Measurements from ENCODE around the gene CFAP46.
"Not testable (repeated sequence)": the region's sequence is repeated elsewhere in the genome, so short reads cannot be mapped to it uniquely, and the experiment has no call there.

CFAP46 gene

GRCh38 chr10:132962623-132963429 is 20.5 kb upstream of the CFAP46 start:
- DNase-seq: no peak

- peak; percentile 40 for DNase-seq
These were observed 19.6 kb upstream of the CFAP46 start for GRCh38 chr10:132961787-132962622.

DNA sequence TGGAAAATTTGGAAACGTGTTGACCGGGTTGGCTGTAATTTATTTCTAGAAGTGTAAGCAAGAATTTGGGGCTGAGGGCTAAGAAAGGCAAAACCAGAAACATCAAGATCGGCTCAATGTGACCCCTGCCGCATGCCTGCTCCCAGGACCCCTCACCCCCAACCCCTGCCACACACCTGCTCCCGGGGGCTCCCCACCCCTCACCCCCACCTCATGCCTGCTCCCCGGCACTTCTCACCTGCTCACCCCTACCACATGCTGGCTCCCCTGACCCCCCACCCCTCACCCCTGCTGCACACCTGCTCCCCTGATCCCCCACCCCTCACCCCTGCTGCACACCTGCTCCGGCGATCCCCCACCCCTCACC is 19.0 kb upstream of the CFAP46 start:
- DNase-seq: no peak

DNA sequence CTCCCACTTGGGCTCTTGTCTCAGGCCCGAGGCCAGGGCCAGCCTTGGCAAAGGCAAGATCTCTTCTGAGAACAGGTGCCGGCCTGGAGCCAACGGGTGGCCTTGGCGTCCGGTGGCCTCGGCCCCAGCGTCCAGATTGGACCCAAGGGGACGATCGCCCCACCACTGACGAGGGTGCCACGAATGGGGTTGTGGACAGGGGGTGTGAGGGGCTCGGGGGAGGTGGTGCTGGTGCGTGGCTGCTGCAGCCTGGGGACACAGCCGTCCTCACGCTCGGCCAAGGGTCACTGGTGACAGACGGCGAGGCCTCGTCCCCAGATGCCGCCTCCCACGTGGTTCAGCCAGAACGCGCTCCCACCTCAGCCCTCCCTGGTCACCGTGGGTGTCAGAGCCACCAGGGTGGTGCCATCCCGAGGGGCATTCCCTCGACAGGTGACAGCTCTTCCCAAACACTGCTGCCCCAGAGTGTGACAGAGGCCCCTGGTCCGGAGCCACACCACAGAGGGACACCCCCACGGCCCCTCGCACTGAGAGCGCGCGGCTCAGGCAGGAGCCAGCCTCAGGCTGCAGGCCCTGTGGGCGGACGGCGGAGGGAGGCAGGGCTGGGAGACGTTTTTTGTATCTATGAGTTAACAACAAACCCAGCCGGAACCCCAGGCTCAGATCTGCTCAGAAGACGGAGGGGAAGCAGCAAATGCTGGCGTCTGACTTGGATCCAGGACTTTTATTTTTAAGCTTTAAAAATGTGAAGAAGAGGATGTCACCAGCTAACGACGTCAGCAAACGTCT is 18.5 kb upstream of the CFAP46 start:
- no peak for DNase-seq

GRCh38 chr10:132960071-132960472 is 17.7 kb upstream of the CFAP46 start:
- DNase-seq: no peak

- no peak for DNase-seq
These were observed 17.2 kb upstream of the CFAP46 start for GRCh38 chr10:132959559-132959961.

- no peak for DNase-seq
These were observed 16.7 kb upstream of the CFAP46 start for GRCh38 chr10:132958883-132959558.

DNA sequence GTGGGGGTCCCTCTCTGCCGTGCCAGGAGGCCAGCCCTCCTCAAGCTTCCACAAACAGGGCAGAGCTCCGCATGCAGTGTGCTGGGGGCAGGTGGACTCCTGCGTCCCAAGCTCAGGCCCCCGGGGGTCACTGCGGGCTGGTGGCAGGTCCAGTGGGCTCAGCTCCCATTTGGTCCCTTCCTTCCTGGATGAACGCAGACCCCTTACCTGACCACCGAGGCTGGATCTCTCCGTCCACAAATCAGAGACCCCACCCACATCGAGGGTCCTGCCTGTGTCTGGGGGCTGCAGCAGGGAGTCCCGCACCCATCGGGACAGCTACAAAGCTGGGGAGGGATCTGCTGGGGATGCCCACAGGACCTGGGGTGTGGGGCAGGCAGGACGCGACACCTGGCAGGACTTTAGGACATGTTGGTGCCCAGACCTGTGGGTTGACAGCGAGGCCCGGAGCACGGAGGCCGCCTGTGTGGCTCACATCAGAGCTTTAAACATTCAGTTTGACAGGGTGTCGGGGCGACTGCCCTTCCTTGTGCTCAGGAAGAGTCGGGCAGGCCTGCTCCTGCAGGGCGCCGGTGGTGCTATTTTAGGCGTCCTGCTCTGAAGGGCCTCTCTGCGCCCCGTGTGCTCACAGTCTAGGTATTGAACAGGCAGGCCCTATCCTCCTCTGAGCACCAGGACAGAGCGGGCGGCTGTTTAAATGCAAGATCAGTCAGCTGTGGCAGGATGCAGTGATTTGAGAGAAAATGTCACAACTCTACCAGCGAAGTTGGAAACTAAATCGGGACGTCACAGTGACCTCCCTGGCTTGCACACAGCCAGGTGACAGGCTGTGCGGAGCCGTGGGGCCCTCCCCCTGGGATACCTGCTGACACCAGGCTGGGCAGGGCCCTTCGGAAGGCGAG is 15.9 kb upstream of the CFAP46 start:
- DNase-seq: no peak

DNA sequence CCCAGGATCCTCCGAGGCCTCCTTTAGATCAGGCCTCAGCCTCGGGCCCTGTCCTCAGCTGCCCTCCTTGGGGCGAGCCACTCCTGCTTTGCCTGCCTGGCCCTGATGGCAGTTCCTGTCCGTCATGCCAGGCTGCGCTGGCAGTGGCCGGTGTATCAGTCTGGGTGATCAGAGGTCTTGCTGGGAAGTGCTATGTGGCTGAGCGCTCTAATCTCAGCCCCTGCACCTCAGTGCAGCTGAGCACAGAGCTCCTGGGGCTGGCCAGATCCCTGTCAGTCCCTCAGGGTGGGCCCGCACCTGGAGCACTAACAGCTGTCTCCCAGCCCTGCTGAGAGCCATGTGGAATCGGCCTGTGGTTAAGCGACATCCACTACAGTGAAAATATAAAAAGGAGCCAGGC is 14.8 kb upstream of the CFAP46 start:
- DNase-seq: no peak

GRCh38 chr10:132956259-132956658 is 13.9 kb upstream of the CFAP46 start:
- not testable (repeated sequence) for DNase-seq

GRCh38 chr10:132955479-132955878 is 13.1 kb upstream of the CFAP46 start:
- DNase-seq: no peak

GRCh38 chr10:132953428-132953827 is 11.1 kb upstream of the CFAP46 start:
- no peak for DNase-seq

DNA sequence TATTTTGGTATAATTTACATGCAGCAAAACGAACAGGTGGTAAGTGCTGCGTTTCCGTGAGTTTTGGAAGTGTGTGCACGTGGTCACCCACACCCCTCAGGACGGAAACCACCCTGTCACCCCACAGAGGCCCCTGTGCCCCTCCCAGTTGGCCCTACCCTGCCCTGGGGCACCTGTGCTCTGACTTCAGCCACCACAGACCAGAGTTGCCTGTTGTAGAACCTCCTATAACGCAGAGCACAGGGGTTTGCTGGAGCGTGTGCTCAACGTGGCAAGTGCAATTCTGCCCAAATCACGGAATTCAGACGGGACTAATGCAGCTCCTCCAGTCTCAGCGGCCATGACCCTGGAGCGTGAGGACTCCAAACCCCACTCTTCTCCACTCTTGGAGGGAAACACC is 9.6 kb upstream of the CFAP46 start:
- no peak for DNase-seq

DNA sequence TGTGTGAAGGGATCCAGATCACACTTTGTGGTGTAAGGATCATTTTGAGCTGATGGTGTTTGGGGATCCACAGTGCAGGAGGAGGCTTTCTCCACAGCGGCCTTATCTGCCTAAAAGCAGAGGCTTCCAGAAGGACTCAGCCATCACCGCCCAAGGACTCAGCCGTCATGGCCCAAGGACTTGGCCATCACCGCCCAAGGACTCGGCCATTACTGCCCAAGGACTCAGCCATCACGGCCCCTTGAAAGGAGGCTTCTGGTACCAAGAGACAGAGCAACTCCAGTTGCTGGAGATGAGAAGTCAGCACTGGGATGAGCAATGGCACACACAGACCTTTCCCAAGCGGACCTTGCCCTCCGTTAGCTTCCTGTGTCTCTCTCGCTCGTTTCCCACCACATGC is 6.0 kb upstream of the CFAP46 start:
- DNase-seq: no peak

DNA sequence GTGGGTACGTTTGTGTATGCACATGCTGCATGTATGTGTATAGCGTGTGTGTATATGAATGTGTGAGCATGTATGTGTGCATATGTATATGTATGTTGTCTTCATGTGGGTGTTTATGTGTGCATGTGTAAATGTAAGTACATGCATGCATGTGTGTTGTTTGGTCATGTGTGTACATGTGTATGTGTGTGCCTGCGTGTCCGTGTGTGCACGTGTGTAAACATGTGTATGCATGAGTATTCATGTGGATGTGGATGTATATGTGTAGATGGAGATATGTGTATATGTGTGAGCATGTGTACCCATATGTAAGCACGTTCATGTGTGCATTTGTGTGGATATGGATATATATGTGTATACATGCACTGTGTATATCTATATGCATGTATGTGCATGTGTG is 5.5 kb upstream of the CFAP46 start:
- no peak for DNase-seq

DNA sequence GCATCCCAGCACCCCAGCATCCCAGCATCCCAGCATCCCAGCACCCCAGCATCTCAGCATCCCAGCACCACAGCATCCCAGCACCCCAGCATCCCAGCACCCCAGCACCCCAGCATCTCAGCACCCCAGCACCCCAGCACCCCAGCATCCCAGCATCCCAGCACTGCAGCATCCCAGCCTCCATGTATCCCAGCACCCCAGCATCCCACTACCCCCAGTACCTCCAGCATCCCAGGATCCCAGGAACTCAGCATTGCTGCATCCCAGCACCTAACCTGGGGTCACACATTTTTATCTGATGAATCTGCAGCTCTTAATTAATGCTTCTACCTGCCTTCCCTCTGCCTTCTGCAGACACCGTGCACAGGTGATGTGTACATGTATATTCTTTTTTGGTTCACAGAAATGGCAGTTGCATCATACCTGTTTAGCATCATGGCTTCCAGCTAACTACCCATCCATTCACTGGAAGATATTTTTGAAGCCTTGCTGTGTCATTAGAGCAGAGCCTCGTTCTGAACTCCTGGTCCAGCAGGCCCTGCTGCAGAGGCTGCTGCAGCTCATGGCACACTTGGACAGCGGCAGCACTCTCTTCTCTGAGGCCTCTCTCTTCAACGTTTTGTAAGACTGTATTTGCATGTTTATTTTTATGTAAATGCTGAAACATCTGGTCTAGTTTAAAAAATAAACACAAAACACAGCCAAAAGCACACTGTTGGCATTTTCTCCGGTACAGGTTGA is 4.6 kb upstream of the CFAP46 start:
- no peak for DNase-seq

DNA sequence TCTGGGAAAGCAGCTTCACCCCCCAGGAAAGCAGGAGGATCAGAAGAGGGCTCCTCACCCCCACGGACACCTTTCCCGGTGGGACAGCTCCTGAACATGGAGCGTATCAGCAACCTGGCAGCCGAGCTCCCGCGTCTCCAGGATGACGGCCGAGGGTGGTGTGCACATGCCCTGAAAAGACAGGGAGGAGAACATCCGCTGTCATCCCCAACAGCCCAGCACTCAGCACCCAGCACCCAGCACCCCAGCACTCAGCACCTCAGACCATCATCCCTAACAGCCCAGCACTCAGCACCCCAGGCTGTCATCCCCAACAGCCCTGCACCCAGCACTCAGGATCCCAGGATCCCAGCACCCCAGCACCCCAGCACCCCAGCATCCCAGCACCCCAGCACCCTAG is 3.9 kb upstream of the CFAP46 start:
- no peak for DNase-seq

DNA sequence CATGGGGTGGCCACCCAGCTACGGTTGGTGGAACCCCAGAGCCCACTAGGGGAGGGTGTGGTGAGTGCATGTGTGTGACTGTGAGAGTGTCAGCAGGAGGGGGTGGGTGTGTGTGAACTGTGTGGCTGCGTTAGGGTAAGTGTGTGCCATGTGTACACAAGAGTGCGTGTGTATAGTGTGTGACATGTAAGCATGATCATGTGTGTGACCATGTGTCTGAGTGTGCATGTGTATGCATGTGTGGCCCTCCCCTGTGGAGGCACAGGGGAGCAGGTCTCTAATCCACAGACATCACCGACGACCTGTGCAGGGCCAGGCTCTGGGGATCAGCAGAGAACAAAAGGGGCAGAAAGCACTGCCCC is 3.5 kb upstream of the CFAP46 start:
- DNase-seq: no peak

GRCh38 chr10:132945125-132945893 is 2.9 kb upstream of the CFAP46 start:
- no peak for DNase-seq

- DNase-seq: no peak
These were observed 2.1 kb upstream of the CFAP46 start for GRCh38 chr10:132944510-132944909.
